Measurements from ENCODE around the gene PTPRM. TPM values are rescaled to one million over a fixed set of nuclear protein-coding genes. Genes with fewer than 3 reads are reported as not detected.

PTPRM gene

GRCh38 chr18:8450013-8450412 is 882.9 kb downstream of the PTPRM start:
- no peak overlapping the region for H3K9ac ChIP-seq (ENCODE audit: low read depth, low read length)
- peaks cover 10% of the 10 kb centered on the region for H3K27me3 ChIP-seq (ENCODE audit: control insufficient read depth, insufficient read depth, low read length)
- no peaks in the 10 kb centered on the region for H3K36me3 ChIP-seq (ENCODE audit: insufficient read depth, low read length)
- no peaks in the 10 kb centered on the region for H3K4me1 ChIP-seq (ENCODE audit: control insufficient read depth, insufficient read depth, low read length)
- H3K4me2 ChIP-seq (ENCODE audit: low read length) = no peak overlapping the region
- no peaks in the 10 kb centered on the region for H3K9me3 ChIP-seq (replicated peaks; ENCODE audit: low read length)
- H3K4me3 ChIP-seq (ENCODE audit: low read length) = no peak overlapping the region

GRCh38 chr18:8450898-8451665 is 884.0 kb downstream of the PTPRM start:
- no peaks in the 10 kb centered on the region for H3K4me1 ChIP-seq (ENCODE audit: control insufficient read depth, insufficient read depth, low read length)

GRCh38 chr18:8453528-8453927 is 886.4 kb downstream of the PTPRM start:
- Histone ChIP-seq H3K4me3 (ENCODE audit: low read length) (no peak overlapping the region), H3K27me3 (ENCODE audit: control insufficient read depth, insufficient read depth, low read length) (peaks cover 8% of the 10 kb centered on the region), H3K4me2 (ENCODE audit: low read length) (no peak overlapping the region), H3K4me1 (ENCODE audit: control insufficient read depth, insufficient read depth, low read length) (no peaks in the 10 kb centered on the region), H3K9me3 (replicated peaks; ENCODE audit: low read length) (no peaks in the 10 kb centered on the region), H3K36me3 (ENCODE audit: insufficient read depth, low read length) (no peaks in the 10 kb centered on the region), H3K9ac (ENCODE audit: low read depth, low read length) (no peak overlapping the region)

More at GRCh38 chr18:8450898-8451665, 884.0 kb downstream of the PTPRM start:
- peaks cover 13% of the 10 kb centered on the region for H3K27me3 ChIP-seq (ENCODE audit: control insufficient read depth, insufficient read depth, low read length)
- no peak overlapping the region for H3K4me2 ChIP-seq (ENCODE audit: low read length)
- no peaks in the 10 kb centered on the region for H3K9me3 ChIP-seq (replicated peaks; ENCODE audit: low read length)
- H3K36me3 ChIP-seq (ENCODE audit: insufficient read depth, low read length) = no peaks in the 10 kb centered on the region
- no peak overlapping the region for H3K4me3 ChIP-seq (ENCODE audit: low read length)
- H3K9ac ChIP-seq (ENCODE audit: low read depth, low read length) = no peak overlapping the region

GRCh38 chr18:8454136-8454535 is 887.0 kb downstream of the PTPRM start:
- no peak overlapping the region for H3K9ac ChIP-seq (ENCODE audit: low read depth, low read length)
- no peaks in the 10 kb centered on the region for H3K9me3 ChIP-seq (replicated peaks; ENCODE audit: low read length)
- no peak overlapping the region for H3K4me3 ChIP-seq (ENCODE audit: low read length)
- no peaks in the 10 kb centered on the region for H3K4me1 ChIP-seq (ENCODE audit: control insufficient read depth, insufficient read depth, low read length)
- H3K4me2 ChIP-seq (ENCODE audit: low read length) = no peak overlapping the region
- no peaks in the 10 kb centered on the region for H3K36me3 ChIP-seq (ENCODE audit: insufficient read depth, low read length)
- peaks cover 11% of the 10 kb centered on the region for H3K27me3 ChIP-seq (ENCODE audit: control insufficient read depth, insufficient read depth, low read length)

- Histone ChIP-seq H3K27me3 (ENCODE audit: control insufficient read depth, insufficient read depth, low read length) (peaks cover 11% of the 10 kb centered on the region), H3K4me2 (ENCODE audit: low read length) (no peak overlapping the region)
Measured at GRCh38 chr18:8455661-8456614, 888.8 kb downstream of the PTPRM start.

More at GRCh38 chr18:8455661-8456614, 888.8 kb downstream of the PTPRM start:
- no peak overlapping the region for H3K9ac ChIP-seq (ENCODE audit: low read depth, low read length)
- H3K9me3 ChIP-seq (replicated peaks; ENCODE audit: low read length) = no peaks in the 10 kb centered on the region
- H3K36me3 ChIP-seq (ENCODE audit: insufficient read depth, low read length) = no peaks in the 10 kb centered on the region
- H3K4me3 ChIP-seq (ENCODE audit: low read length) = no peak overlapping the region
- H3K4me1 ChIP-seq (ENCODE audit: control insufficient read depth, insufficient read depth, low read length) = no peaks in the 10 kb centered on the region

Small RNAs within 50 kb of the gene (small RNA-seq; reads per million reads assigned to genes)
- gene AP001094.1 (not detected), gene RF00012 (not detected)

All from skeletal muscle satellite cell (primary cell).